HG03060 (cell line): ENCODE results near the gene HIGD2A.

Experiments
- ATAC-seq: cut with Tn5 transposase; IDR thresholded peaks from one replicate; pipeline ENCODE4 v1.9.1; 2021; ENCODE audit warnings: low read depth, moderate number of reproducible peaks; ENCODE audit not compliant: unreplicated experiment

Gene HIGD2A

DNA sequence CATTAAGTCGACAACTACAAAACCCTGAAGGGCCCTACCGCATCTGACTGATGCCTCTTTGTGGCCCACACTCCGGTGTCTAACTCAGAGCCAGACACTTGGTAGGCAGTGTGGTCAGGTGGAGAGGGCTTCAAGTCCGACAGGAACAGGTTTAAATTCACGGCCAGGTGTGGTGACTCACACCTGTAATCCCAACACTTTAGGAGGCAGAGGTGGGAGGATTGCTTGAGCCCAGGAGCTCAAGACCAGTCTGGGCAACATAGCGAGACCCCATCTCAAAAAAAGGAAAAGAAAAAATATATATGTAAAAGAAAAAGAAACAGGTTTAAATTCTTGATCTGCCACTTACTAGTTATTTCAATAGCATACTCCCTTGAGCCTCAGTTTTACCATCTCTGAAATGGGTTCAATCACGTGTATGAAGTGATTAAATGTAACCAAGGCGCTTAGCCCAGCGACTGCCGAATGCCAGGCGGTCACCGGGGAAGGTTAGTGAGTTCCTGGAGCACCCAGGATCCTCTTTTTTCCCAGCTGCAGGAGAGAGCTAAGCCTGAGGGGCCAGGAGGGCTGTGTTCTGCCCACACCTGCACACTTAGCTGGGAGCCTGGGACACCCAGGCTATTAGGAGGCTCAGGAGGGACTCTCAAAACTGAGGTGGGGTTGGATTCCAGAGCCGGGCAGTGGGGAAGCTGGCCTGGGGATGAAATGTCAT, 26.8 kb downstream of the HIGD2A start:
- ATAC-seq = no peak

DNA sequence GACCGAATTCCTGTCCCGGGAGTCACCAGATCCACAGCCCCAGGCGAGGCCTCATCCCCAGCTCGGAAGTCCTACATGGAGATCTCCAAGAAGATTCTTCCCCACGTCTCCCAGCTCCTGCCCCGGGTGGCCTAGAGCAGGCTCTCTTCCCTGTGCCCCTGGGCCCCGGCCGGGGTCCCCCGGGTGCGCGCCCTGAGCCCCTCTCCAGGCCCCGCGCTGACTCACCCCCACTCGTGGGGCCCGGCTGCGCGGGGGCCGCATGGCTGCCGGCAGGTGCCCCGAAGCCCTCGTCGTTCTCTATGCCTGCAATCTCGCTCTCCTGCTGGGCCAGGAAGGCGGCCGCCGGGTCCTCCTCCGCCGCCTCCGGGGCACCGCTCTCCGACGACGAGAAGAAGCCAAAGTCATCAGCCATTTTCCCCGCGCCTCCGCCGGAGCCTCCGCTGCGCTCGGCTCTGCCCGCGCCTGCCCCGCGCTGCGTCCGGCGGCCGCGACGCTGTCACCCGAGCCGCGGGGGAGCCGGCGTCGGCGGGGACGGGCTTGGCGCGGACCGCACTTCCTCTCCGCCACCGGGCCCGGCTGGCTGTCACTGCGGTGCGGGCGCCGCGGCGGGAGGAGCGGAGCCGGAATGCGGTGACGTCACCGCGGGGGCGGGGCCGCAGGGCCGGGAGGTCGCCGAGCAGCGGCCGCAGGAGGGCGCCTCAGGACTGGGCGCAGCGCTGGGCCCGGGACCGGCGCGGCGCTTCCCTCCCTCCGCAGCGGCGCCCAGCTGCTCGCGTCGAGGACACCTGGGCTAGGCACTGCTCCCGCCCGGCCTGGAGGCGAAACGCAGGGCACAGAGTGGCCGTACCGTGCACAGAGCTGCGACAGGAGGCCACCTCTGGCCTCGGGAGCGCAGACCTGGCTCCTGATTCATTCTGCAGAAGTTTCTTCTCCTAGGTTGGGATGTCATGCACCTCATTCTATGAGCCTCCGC, 27.7 kb downstream of the HIGD2A start, which contains the start of gene CLTB:
Gene CLTB, minus strand, starts transcription at position 588 of the 973 bp plus-strand sequence. Its CDS starts 176 bp downstream, at position 412.
- peak; percentile 52 for ATAC-seq

DNA sequence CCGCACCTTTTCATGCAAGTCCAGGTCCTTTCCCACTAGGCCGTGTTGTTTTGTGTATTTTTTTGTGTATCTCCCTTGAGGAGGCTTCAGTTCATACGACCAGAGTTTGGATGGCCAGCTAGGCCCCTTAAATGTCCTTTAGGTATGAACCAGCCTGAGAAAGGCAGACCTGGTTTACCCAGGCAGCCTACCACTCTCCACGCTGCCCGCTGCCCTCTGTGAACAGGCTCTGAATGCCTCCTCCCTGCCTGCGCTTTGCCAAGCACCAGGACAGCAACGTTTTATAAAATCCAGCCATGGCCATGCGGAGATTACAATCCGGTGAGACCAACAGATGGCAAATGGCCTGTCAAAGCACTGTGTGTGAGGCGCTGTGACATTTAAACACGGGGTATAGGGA, 28.4 kb downstream of the HIGD2A start:
- no peak for ATAC-seq

DNA sequence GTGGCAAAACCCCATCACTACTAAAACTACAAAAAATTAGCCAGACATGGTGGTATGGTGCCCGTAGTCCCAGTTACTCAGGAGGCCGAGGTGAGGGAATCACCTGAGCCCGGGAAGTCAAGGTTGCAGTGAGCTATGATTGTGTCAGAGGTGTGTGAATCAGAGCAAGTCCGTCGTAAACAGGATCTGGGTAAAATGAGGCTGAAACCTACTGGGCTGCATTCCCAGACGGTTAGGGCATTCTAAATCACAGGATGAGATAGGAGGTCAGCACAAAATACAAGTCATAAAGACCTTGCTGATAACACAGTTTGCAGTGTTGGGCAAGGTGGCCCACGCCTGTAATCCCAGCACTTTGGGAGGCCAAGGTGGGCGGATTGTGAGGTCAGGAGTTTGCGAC, 29.7 kb downstream of the HIGD2A start:
- ATAC-seq = no peak

DNA sequence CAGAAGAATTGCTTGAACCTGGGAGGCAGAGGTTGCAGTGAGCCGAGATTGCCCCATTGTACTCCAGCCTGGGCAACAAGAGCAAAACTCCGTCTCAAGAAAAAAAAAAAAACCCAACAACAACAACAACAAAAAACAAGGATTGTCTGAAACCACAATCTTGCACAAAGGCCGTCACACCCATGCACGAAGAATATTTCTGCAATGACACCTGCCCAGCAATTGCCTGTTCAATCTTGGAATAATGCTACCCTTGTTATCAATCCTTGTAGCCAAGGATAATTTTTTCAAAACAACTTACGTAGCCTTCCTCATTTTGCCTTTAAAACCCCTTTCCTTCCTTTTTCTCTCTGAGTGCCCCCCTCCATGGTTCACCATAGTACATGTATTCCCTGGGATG, 31.5 kb downstream of the HIGD2A start:
- ATAC-seq = no peak

DNA sequence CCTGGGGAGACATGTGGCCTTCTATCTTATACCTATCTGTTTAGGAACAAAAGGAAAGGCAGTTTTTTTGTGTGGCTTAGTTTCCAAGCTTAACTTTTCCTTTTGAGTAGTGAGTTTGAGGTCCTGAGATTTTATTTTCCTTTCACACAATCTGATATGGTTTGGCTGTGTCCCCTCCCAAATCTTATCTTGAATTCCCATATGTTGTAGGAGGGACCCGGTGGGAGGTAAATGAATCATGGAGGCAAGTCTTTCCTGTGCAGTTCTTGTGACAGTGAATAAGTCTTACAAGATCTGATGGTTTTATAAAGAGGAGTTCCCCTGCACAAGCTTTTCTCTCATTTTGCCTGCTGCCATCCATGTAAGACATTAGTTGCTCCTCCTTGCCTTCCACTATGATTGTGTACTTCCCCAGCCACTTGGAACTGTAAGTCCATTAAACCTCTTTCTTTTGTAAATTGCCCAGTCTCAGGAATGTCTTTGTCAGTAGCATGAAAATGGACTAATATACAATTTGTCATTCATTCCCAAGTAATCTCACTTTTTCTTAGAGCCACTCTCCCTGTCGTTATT, 32.5 kb downstream of the HIGD2A start:
- ATAC-seq = no peak

DNA sequence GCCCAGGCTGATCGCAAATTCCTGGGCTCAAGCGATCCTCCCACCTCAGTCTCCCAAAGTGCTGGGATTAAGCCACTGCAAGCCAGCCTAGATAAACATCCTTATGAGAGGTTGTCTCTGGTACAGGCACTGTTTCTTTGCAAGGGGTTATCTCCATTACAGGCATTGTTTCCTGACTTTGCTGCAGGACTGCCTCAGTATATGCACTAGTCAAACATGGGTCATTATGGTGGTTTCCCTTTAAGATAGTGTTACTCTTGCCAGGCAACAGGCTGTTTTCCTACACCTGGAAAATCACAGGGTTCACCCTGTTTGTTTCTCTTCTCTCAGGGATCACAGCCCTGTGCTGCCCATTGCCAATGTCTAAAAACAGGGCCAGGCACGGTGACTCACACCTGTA, 35.6 kb downstream of the HIGD2A start:
- no peak for ATAC-seq

DNA sequence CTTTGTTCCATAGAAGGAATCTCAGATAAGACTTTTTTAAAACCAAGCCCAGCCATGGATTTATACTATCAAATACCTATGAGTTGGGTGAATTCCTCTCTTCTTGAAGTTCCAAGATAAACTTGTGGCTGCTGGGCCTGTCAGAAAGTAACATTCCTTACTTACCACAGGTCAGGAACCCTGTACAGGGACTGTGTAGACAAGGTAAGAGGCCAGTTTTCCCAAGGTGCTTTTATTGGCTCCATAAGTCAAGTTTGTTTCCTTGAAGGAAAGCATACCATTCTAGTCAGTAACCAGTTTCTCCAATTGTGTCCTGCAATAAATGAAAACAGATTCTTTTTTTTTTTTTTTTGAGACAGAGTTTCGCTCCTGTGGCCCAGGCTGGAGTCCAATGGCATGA, 36.6 kb downstream of the HIGD2A start:
- ATAC-seq = no peak

DNA sequence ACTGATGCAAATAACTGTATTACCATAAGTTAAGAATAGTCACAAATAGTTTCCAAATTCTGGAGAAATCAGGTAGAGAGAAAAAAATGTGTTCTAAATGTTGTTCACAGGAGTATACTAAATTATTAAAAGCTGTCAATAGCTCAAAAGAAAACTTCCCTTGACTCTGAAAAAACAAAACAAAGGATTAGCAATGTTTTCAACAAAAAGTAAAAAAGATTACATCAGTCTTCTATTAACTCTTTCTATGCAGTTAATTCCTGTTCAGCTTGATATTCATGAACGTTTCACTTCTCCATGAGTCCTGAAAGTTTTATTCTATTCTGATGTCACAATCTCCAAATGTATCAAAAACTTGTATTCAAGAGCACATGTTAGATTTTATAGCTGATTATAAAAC, 37.2 kb downstream of the HIGD2A start:
- ATAC-seq = no peak

DNA sequence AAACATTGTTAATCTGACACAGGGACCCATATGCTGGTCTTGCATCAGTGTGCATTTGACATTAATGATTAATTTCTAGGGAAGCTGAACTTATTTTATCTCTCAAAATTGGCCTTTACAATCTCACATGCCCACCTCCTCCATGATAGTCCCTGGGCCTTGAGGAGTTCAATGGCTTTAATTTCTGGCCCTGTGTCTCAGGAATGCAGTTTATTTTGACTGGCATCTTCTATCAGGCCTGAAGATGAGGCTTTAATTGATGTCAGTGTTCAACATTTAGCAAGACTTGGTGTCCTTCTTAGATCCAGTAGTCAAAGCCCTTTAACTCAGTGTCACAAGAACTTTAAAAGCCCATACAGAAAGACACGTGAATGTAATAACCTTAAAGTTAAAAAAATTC, 38.3 kb downstream of the HIGD2A start:
- ATAC-seq = no peak

DNA sequence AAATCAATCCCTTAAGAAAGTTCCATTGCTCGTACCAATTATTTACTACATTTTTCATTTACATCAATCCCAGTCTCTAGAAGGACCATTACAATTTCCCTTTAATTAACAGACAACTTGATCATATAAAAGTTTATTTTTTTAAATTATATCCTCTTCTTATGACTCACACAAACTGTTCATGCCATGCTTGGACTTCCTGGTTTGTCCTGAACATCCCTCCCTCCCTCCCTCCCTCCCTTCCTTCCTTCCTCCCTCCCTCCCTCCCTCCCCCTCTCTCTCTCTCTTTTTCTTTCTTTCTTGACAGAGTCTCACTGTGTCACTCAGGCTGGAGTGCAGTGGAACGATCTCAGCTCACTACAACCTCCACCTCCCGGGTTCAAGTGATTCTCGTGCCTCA, 39.4 kb downstream of the HIGD2A start:
- ATAC-seq = no peak

DNA sequence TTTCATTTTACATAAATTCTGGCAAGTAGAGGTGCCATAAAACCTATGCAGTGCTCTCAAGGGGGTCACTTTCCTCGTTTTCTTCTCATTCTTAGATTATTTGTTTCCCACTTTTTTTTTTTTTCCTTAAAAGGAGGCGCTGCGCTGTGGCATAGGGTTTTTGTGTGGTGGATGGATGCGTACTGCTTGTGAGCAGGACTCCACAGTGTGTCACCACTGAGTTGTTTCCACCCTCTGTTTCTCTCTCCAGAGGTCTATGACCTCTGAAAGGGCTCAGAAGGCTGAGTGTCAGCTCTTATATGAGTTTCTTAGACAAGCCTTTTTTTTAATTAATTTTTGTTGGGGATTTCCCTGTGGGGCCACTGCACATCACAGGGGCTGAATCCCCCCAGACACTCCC, 41.4 kb downstream of the HIGD2A start:
- ATAC-seq = no peak

DNA sequence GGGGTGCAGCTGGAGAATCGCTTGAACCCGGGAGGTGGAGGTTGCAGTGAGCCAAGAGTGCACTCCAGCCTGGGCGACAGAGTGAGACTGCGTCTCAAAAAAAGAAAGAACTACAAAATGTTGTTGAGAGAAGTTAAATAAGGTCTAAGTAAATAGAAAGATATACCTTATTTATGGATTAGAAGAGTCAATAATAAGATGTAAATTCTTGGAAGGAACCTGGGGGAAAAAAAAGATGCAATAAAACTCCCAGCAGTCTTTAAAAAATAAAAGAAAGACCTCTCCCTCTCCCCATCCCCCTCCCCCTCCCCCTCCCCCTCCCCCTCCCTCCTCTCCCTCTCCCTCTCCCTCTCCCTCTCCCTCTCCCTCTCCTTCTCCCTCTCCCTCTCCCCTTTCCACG, 44.2 kb downstream of the HIGD2A start:
- no peak for ATAC-seq

DNA sequence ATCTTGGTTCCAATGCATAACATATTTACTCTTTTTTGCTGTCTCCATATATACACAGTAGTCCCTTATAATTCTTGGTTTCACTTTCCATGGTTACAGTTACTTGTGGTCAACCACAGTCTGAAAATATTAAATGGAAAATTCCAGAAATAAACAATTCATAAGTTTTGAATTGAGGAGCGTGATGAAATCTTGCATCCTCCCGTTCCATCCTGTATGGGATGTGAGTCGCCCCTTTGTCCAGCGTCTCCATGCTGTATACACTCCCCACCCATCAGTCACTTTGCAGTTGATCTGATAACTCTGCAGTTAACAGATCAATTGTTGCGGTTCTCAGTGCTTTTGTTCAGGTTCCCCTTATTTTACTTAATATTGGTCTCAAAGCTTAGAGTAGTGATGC, 48.1 kb downstream of the HIGD2A start:
- no peak for ATAC-seq

DNA sequence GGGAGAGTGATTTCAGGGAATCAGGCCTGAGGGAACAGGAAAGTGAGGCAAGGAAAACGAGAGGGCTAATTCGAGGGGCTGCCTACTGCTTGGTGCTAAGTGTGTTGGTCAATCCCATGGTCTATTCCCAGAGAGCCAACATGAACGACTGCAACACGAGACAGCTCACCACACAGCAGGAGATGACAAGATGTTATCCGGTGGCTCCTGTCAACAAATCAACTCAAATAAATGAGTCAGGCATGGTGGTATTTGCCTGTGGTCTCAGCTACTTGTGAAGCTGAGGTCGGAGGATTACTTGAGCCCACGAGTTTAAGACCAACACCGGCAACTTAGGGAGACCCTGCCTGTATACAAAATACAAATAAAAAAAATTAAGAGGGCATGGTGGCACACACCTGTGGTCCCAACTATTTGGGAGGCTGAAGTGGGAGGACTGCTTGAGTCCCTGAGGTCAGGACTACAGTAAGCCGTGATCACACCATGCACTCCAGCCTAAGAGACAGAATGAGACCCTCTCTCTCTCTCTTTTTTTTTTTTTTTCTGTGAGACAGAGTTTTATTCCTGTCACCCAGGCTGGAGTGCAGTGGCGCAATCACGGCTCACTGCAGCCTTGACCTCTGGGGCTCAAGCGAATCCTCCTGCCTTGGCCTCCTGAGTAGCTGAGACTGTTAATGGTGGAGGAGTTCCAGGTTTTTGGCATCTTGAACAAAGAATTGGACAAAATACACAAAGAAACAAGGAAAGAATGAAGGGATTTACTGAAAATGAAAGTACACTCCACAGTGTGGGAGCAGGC, 50.6 kb downstream of the HIGD2A start:
- no peak for ATAC-seq
